Endothelial cell of hepatic sinusoid (primary cell): Measurements from ENCODE around the gene ARFIP2.

ENCODE experiments used
- in situ Hi-C: cut with HindIII; loops from 2 replicates; pipeline ENCODE4 v1.10.0; 2017; ENCODE audit warnings: low sequenced_read_pairs

The ARFIP2 gene

GRCh38 chr11:6448574-6448973, 32.6 kb downstream of the ARFIP2 start:
- in situ Hi-C loops: no loop called here

- in situ Hi-C loops: loop anchor here (5.0 kb wide), 1 partner anchor 56 kb away; no protein-coding TSS in a partner anchor
Observed at GRCh38 chr11:6443269-6444003, 37.7 kb downstream of the ARFIP2 start.

- in situ Hi-C loops: loop anchor here (5.0 kb wide), 1 partner anchor 55 kb away; no protein-coding TSS in a partner anchor
Observed at GRCh38 chr11:6442441-6442840, 38.7 kb downstream of the ARFIP2 start.

GRCh38 chr11:6440906-6441358, 40.2 kb downstream of the ARFIP2 start, which contains the start of gene HPX:
Gene HPX (minus strand): TSS chr11:6440987. CDS start chr11:6440963, 24 bp downstream.
- in situ Hi-C loops: loop anchor here (5.0 kb wide), 1 partner anchor 54 kb away; no protein-coding TSS in a partner anchor

- in situ Hi-C loops: no loop called here
Observed at GRCh38 chr11:6438979-6439571, 42.1 kb downstream of the ARFIP2 start.

GRCh38 chr11:6437993-6438392, 43.1 kb downstream of the ARFIP2 start:
- in situ Hi-C loops: no loop called here

- in situ Hi-C loops: no loop called here
Observed at GRCh38 chr11:6437423-6437822, 43.7 kb downstream of the ARFIP2 start.

- in situ Hi-C loops: no loop called here
Observed at GRCh38 chr11:6433998-6434660, 47.0 kb downstream of the ARFIP2 start.

GRCh38 chr11:6431861-6432260, 49.3 kb downstream of the ARFIP2 start:
- in situ Hi-C loops: no loop called here

- in situ Hi-C loops: no loop called here
Observed at GRCh38 chr11:6427516-6427915, 53.6 kb downstream of the ARFIP2 start.
